C4-2B (cell line): ENCODE measurements around the gene MAP3K20.

Experiments
- ZFX ChIP-seq: fragments of 450-650 bp; IDR thresholded peaks from 2 replicates; pipeline ENCODE4 v1.6.1; 2017
- TF ChIP-seq, protein P1 (sequence below): fragments of 450-650 bp; conservative IDR thresholded peaks from 2 replicates; pipeline ENCODE4 v1.5.1; 2017; ENCODE audit warnings: mild to moderate bottlenecking

DNA sequence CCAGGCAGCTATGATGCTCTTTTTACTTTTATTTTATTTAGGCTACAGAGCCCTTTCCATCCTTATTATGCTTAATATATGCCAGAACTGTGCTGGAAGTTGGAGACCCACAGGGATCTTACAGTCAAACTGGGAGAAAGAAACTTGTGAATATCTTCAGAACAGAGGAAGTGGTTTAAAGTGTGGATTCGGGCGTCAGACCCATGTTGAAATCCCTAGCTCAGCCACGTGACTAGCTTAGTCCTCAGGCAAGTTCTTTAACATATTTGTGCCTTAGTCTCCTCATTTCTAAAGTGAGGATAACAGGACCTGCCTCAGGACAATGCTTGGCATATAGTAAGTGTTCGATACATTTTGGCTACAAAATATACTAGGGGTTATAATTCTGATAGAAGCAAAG is 59.1 kb downstream of the MAP3K20 start:
- TF ChIP-seq, protein P1, sequence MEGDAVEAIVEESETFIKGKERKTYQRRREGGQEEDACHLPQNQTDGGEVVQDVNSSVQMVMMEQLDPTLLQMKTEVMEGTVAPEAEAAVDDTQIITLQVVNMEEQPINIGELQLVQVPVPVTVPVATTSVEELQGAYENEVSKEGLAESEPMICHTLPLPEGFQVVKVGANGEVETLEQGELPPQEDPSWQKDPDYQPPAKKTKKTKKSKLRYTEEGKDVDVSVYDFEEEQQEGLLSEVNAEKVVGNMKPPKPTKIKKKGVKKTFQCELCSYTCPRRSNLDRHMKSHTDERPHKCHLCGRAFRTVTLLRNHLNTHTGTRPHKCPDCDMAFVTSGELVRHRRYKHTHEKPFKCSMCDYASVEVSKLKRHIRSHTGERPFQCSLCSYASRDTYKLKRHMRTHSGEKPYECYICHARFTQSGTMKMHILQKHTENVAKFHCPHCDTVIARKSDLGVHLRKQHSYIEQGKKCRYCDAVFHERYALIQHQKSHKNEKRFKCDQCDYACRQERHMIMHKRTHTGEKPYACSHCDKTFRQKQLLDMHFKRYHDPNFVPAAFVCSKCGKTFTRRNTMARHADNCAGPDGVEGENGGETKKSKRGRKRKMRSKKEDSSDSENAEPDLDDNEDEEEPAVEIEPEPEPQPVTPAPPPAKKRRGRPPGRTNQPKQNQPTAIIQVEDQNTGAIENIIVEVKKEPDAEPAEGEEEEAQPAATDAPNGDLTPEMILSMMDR = no peak
- no peak for TF ChIP-seq ZFX
